Neuron (in vitro differentiated cells): Measurements from ENCODE around the gene PCSK6.

Source experiments
- H2AFZ ChIP-seq: one replicate; pipeline ENCODE4 v1.6.1; 2013; ENCODE audit warnings: low read depth, mild to moderate bottlenecking, inconsistent platforms, low read length, moderate library complexity
- H3K27me3 ChIP-seq: one replicate; pipeline ENCODE4 v1.6.1; 2013; ENCODE audit warnings: low read length; ENCODE audit not compliant: insufficient read depth
- H3K36me3 ChIP-seq: one replicate; pipeline ENCODE4 v1.6.1; 2013; ENCODE audit warnings: low read length; ENCODE audit not compliant: insufficient read depth
- H3K4me1 ChIP-seq: one replicate; pipeline ENCODE4 v1.6.1; 2013; ENCODE audit warnings: low read length; ENCODE audit not compliant: insufficient read depth
- H3K4me3 ChIP-seq: 2 replicates; pipeline ENCODE4 v1.5.1; 2013; ENCODE audit warnings: mild to moderate bottlenecking, low read length, moderate library complexity
- H3K9me3 ChIP-seq: one replicate; pipeline ENCODE4 v1.6.1; 2013; ENCODE audit warnings: low read length

The PCSK6 gene

DNA sequence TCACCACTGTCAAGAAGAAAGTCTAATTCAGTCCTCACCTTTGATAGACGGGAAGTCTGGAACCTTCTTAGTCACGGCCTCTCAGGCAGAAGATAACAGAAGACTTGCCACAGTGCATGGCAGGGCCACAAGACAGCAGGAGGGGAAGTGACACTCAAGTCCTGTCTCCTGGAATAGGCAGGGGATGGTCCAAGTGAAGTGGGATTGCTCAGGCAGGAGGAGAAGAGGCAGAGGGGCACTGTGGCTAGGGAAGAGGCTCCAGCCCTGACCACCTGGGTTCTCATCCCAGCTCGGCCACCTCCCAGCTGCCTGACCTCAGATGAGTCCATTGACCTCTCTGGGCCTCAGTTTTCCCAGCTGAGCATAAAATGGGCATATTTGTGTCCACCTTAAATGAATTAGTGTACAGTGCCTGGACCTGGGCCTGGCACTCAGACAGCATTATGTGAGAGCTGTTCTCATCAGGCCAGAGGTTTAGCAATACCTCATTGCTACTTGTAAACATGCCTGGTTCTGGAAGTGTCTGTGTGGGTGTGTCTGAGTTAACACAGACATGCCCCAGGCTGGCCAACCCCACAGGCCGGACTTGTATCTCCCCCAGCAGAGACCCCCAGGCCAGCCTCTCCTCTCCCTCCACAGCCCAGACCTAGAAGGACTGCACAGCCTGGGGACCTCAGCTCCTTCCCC lies 11.5 kb upstream of the PCSK6 start:
- no peak overlapping the region for H2AFZ ChIP-seq
- H3K4me3 ChIP-seq = no peak overlapping the region
- H3K36me3 ChIP-seq = no peaks in the 10 kb centered on the region
- H3K27me3 ChIP-seq = peaks cover 17% of the 10 kb centered on the region
- H3K9me3 ChIP-seq = no peaks in the 10 kb centered on the region
- H3K4me1 ChIP-seq = no peaks in the 10 kb centered on the region

DNA sequence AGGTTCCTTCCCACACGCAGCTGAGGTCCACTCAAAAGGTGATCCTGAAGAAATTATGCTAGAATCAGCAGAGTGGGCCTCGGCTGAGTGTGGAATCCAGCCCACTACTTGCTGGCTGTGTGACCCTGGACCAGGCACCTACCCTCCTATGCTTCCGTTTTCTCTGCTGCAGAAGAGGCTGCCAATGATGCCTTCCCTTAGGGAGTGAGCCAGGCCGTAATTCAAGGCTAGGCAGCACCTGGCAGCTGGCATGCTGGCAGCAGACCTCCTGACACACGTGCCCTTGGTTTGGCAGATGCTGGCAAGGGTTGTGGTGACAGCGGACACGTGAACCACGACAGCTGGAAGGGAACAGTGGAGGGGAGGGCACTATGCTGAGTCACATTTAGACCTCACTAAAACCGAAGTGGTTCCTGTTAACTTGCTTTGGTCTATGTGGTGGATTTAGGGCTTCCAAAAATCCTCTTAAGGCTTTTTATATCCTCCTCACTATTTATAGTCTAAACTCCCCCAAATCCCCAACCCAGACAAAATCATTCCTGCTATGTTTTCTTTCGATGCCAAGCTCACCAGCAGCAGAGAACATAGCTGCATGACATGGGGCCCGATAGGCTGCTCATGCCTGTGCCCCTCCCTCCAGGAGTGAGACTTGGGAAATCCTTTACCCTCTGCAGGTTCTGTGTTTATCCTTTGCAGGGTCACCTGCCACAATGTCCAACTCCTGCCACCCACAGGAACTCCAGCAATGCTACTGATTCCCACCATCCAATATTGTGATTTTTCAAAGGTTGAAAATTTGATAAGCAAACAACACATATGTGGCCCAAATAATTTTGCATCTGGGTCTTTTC lies 10.6 kb upstream of the PCSK6 start:
- Histone ChIP-seq H3K4me3 (no peak overlapping the region), H3K4me1 (no peaks in the 10 kb centered on the region), H2AFZ (no peak overlapping the region), H3K36me3 (no peaks in the 10 kb centered on the region), H3K9me3 (no peaks in the 10 kb centered on the region), H3K27me3 (peaks cover 17% of the 10 kb centered on the region)

DNA sequence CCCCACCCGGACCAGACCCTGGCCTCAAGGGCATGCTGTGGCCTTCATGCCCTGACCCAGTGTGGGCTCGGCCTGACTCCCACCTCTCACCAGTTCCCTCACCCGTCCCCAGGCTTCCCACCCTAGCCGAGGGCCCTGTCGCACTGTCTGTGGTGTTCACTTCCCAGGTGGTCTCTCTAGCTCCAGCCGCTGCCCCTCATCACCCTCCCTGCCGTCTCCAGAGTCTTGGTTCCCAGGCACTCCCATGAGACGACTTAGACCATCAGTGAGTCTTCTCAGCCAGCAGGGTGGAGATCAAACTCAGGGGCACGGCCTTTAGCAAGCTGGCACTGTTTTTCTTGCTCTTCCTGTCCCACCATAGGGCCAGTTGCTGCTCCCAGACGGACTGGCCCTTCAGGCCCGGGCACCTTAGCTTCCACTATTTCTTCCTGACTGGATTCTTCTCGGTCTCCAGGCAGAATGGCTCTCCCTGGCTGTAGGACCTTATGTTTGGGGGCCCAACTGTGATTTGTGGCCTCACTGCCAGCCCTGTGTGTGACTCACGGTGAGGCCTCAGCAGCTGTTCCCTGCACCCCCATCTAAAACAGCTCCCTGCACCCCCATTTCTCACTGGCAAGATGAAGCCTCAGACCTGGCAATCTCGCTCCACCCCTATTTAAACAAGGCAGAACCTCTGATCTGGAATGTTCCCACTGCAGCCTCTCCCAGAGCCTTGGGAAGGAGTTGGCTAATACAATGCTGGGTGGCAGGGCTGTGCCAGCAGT lies 9.4 kb upstream of the PCSK6 start:
- H3K36me3 ChIP-seq = no peaks in the 10 kb centered on the region
- H3K4me1 ChIP-seq = no peaks in the 10 kb centered on the region
- H3K9me3 ChIP-seq = no peaks in the 10 kb centered on the region
- H2AFZ ChIP-seq = no peak overlapping the region
- peaks cover 17% of the 10 kb centered on the region for H3K27me3 ChIP-seq
- no peak overlapping the region for H3K4me3 ChIP-seq

DNA sequence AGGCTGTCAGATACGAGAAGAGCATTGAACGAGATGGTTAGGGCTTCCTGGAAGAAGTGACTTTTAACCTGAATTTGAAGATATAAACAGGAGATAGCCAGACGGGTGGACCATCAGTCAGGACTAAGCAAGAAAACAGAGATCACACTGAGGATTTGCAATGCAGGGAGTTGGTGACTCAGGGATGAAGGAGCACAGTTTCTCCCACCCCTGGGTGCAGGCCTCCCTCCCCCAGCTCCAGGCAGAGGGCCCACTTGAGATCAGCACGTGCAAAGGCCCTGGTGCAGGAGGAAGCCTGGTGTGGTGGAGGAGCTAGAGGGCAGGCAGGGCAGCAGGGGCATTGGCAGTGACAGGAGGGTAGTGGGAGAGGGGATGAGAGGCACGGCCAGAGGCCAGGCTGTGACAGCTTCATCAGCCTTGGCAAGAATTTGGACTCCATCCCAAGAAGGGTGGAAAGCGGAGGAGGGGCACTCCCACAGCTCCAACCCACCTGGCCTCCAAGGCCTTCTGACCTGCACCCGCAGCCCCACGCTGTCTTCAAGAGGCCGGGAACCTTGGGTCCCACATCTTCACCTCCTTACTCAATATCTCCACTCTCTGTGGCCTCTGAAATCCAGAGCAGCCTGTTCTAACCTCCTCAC lies 8.7 kb upstream of the PCSK6 start:
- H3K36me3 ChIP-seq = no peaks in the 10 kb centered on the region
- H3K4me3 ChIP-seq = no peak overlapping the region
- H2AFZ ChIP-seq = no peak overlapping the region
- H3K27me3 ChIP-seq = peaks cover 17% of the 10 kb centered on the region
- no peaks in the 10 kb centered on the region for H3K9me3 ChIP-seq
- no peaks in the 10 kb centered on the region for H3K4me1 ChIP-seq

DNA sequence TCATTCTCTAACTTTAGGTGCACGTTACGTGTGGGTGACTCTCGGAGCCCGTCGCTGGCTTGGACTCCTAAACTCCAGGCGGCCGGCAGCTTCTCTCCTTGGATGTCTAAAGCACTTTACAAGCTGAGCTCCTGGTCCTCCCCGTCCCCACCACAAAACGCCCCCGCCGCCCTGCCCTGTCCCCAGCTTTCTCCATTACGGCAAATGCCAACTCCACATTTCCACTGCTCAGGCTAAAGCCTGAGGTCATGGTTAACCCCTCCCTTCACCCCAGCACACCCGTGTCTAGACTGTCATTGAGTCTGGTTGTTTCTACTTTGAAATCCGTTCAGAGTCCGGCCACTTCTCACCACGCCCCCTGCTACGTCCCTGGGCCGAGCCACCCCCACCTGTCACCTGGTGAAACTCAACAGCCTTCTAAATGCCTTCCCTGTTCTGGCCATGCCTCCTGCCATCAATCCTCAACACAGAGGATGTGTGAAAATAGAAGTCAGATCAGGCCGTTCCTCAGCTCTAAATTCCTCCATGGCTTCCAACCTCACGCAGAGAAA lies 8.1 kb upstream of the PCSK6 start:
- H2AFZ ChIP-seq = no peak overlapping the region
- H3K4me1 ChIP-seq = no peaks in the 10 kb centered on the region
- H3K4me3 ChIP-seq = no peak overlapping the region
- peaks cover 17% of the 10 kb centered on the region for H3K27me3 ChIP-seq
- H3K36me3 ChIP-seq = no peaks in the 10 kb centered on the region
- no peaks in the 10 kb centered on the region for H3K9me3 ChIP-seq

DNA sequence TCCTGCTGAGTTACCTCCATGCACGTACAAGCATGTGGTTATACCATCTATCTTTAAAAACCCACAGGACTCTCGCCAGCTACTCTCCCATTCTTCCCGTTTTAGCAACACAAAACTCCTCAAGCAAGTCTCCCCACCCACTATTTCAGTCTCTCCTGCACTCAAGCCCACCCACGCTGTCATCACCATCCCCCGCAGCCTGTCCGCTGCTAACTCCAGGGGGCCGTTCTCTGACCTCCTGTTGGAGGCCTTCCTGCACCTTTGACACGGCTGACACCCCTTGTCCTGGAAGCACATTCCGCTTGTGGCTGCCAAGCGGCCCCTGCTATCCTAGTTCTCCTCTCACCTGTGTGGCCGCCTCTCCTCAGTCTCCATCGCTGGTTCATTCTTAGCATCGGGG lies 7.5 kb upstream of the PCSK6 start:
- no peak overlapping the region for H2AFZ ChIP-seq
- no peaks in the 10 kb centered on the region for H3K4me1 ChIP-seq
- H3K9me3 ChIP-seq = no peaks in the 10 kb centered on the region
- H3K4me3 ChIP-seq = no peak overlapping the region
- H3K36me3 ChIP-seq = no peaks in the 10 kb centered on the region
- peaks cover 17% of the 10 kb centered on the region for H3K27me3 ChIP-seq

DNA sequence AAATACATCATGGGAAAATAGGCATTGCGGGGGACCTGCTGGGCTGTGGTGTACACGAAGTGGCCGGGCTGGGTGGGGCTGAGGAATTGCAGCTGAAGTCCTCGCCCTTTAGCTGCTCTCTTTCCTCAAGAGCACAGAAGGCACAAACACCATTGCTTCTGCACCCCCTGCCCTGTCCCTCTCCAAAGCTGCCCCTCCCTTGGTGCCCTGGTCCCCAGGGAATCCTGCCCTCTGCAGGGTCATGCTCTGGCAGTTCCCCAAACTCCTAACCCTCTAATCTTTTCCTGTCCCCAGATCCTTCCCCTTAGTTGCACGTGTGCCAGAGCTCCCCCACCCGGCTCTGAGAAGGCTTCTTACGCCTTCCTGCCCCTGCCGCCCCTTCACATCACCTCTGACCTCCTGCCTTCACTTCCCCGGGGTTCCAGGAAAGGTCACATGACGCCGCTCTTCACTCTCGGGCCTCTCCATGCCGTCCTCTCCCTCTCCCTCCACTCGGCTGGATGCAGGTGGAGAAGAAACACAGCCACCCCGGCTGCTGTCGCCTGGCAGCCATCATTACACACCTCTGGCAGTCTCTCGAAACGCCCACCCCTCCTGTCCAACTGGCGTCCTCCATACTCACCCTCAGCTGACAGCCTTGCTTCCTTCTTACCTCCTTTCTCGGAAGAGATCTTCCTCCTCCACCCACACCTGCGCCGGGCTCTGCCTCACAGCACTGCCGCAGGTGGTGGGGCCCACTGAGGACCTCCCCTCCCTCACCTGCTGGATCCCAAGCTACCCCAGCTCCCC lies 6.9 kb upstream of the PCSK6 start:
- H2AFZ ChIP-seq = no peak overlapping the region
- no peaks in the 10 kb centered on the region for H3K4me1 ChIP-seq
- no peak overlapping the region for H3K4me3 ChIP-seq
- peaks cover 17% of the 10 kb centered on the region for H3K27me3 ChIP-seq
- H3K36me3 ChIP-seq = no peaks in the 10 kb centered on the region
- peaks cover 3% of the 10 kb centered on the region for H3K9me3 ChIP-seq

DNA sequence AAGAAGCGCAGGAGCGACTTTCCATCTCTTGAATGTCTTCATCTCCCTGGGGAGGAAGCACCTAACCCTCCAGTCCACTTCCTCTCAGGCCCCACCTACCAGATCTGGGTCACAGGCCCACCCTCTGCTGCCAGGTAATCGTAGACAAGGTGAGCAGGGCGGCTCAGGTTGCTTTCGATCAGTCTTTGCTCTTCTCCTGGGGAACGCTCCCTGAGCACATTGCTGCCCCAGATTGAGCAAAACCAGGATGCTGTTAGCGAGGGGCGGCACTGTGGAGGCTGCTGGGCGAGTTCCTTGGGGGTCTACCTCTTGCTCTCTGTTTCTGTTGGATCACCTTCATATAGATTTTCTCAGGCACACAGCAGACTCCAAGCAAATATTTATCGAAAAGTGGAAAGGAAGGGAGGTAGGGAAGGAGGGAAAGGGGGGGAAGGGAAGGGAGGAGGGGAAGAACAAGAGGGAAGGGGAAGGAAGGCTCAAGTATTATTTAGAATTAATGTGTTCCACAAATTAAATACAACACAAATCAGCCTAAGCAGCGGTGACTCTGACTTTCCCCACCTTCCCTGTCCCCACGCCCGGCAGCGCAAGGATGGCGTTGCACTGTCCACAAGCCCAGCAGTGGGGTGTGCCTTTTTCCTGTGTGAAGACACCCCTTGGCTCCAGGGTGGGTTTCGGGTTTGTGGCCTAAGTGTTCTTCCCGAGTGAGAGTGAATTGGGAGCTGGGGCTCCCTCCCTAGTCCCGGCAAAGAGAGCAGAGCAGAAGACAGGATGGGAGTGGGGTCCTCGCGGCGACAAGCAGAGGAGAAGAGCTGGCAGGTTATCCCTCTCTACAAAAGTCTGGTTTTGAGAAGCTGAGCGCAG lies 6.1 kb upstream of the PCSK6 start:
- Histone ChIP-seq H3K9me3 (peaks cover 7% of the 10 kb centered on the region), H3K27me3 (peaks cover 12% of the 10 kb centered on the region), H3K36me3 (no peaks in the 10 kb centered on the region), H3K4me1 (no peaks in the 10 kb centered on the region), H3K4me3 (no peak overlapping the region), H2AFZ (no peak overlapping the region)

DNA sequence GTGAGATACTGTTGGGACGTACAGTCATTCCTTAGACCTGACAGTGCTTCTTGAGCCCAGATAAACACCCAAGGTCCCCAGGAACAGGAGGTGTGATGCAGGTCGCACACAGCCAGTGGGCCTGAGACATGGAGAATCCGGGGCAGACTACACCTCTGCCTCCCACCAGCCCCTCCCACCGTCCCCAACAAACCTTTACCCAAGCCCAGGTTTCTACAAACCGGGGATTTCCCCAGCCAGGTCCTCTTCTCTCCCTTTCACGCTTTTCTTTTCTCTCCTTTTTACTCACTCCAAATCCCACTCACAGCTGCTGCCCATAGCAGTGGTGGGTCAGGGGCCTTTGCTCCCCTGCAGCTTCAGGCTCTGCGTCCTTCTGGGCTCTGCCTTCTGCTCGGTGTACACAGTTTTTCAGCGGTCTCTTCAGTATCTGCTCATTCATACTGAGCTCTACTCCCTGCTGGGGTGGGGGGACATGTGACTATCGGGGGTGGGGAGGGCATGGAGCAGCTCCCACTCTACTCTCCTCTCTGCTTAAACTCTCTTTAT lies 4.8 kb upstream of the PCSK6 start:
- Histone ChIP-seq H3K36me3 (no peaks in the 10 kb centered on the region), H3K27me3 (peaks cover 8% of the 10 kb centered on the region), H3K4me3 (no peak overlapping the region), H3K4me1 (no peaks in the 10 kb centered on the region), H3K9me3 (peaks cover 7% of the 10 kb centered on the region), H2AFZ (no peak overlapping the region)

DNA sequence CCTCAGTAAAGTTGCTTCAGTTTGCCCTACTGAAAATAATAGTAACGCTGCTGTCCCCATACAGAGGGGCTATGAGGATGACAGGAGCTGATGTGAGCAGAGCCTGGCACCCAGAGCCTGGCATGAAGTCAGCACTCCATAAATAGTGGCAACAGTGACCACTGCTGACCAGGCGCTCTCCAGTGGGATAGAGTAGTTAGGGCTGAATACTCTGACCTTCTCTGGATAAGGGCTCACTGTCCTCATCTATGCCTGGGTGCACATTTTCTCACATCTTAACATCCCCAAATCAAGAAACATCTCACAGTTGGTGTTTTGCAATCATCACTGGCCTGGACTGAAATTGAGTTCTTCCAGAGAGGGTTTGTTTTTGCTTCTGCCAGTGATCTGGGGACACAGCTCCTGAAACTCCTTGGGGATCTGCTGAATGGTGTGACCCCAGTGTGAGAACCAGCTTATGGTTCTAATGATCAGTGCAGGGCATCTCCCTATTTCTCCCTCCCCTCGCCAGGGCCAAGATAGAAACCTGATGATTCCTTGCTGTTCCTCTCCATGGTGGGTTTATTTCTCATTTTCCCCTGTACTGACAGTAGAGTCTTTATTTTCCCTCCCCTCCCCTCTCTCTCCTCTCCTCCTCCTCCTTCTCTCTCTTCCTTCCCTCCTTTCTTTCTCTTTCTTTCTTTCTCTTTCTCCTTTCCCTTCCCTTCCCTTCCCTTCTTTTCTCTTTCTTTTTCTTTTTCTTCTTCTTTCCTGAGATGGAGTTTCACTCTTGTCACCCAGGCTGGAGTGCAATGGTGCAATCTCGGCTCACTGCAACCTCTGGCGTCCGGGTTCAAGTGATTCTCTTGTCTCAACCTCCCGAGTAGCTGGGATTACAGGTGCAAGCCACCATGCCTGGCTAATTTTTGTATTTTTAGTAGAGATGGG lies 3.5 kb upstream of the PCSK6 start:
- Histone ChIP-seq H3K4me1 (peaks cover 4% of the 10 kb centered on the region), H3K36me3 (no peaks in the 10 kb centered on the region), H3K27me3 (peaks cover 3% of the 10 kb centered on the region), H2AFZ (no peak overlapping the region), H3K4me3 (no peak overlapping the region), H3K9me3 (peaks cover 7% of the 10 kb centered on the region)
